ENCODE data around the gene WAC. TPM values are rescaled to one million over a fixed set of nuclear protein-coding genes. Genes with fewer than 3 reads are reported as not detected.

WAC gene
- total RNA-seq, 1 donor from 2014 or later, result 123 TPM

DNA sequence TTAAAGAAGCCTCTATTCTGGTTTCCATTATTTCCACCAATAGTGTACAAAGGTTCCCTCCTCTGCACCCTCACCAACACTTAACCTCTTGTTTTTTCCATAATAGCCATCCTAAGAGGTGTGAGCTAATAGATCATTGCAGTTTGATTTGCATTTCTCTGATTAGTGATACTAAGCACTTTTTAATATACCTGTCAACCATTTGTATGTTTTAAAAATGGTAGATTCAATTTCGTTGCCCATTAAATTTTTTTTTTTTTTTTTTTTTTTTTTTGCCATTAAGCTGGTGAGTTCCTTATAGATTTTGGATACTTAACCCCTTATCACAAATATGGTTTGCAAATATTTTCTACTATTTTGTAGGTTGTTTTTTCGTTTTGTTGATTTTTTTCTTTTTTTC lies 23.2 kb downstream of the WAC start:
- Histone ChIP-seq H3K9ac (ENCODE audit: low read length) (no peak overlapping the region), H3K79me2 (ENCODE audit: insufficient read depth, low read length) (peaks cover 100% of the 10 kb centered on the region), H2AFZ (ENCODE audit: low read depth, low read length) (no peak overlapping the region), H3K9me3 (ENCODE audit: insufficient read depth, low read depth, low read length) (no peaks in the 10 kb centered on the region), H3K27me3 (ENCODE audit: insufficient read depth, low read length) (no peaks in the 10 kb centered on the region), H3K27ac (ENCODE audit: low read depth, low read length) (no peak overlapping the region), H3K36me3 (ENCODE audit: insufficient read depth, low read length) (peaks cover 30% of the 10 kb centered on the region), H4K20me1 (ENCODE audit: insufficient read depth, low read length) (peaks cover 99% of the 10 kb centered on the region), H3K4me3 (ENCODE audit: insufficient read depth, low read depth, low read length) (no peak overlapping the region), H3K4me1 (ENCODE audit: insufficient read depth, low read length) (peaks cover 5% of the 10 kb centered on the region), H3K4me2 (ENCODE audit: low read length) (no peak overlapping the region)
- Mint-ChIP-seq H3K9me3 (ENCODE audit: unreplicated experiment) (no peaks in the 10 kb centered on the region), H3K27ac (ENCODE audit: unreplicated experiment) (no peak overlapping the region), H3K4me1 (ENCODE audit: low read depth, unreplicated experiment) (peaks cover 54% of the 10 kb centered on the region), H3K27me3 (ENCODE audit: low read depth, unreplicated experiment) (no peaks in the 10 kb centered on the region), H3K4me3 (ENCODE audit: unreplicated experiment) (no peak overlapping the region), H3K36me3 (ENCODE audit: low read depth, unreplicated experiment) (peaks cover 21% of the 10 kb centered on the region)
- DNase-seq (ENCODE audit: low read depth) (no peak), FAIRE-seq (no peak)
- TF ChIP-seq, protein P1, sequence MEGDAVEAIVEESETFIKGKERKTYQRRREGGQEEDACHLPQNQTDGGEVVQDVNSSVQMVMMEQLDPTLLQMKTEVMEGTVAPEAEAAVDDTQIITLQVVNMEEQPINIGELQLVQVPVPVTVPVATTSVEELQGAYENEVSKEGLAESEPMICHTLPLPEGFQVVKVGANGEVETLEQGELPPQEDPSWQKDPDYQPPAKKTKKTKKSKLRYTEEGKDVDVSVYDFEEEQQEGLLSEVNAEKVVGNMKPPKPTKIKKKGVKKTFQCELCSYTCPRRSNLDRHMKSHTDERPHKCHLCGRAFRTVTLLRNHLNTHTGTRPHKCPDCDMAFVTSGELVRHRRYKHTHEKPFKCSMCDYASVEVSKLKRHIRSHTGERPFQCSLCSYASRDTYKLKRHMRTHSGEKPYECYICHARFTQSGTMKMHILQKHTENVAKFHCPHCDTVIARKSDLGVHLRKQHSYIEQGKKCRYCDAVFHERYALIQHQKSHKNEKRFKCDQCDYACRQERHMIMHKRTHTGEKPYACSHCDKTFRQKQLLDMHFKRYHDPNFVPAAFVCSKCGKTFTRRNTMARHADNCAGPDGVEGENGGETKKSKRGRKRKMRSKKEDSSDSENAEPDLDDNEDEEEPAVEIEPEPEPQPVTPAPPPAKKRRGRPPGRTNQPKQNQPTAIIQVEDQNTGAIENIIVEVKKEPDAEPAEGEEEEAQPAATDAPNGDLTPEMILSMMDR (IDR thresholded peaks at IDR 0.05; ENCODE audit: insufficient read depth, low read depth, low read length), result no peak
- no peak for TF ChIP-seq EZH2 (IDR thresholded peaks at IDR 0.05; ENCODE audit: insufficient read depth, low read length)

DNA sequence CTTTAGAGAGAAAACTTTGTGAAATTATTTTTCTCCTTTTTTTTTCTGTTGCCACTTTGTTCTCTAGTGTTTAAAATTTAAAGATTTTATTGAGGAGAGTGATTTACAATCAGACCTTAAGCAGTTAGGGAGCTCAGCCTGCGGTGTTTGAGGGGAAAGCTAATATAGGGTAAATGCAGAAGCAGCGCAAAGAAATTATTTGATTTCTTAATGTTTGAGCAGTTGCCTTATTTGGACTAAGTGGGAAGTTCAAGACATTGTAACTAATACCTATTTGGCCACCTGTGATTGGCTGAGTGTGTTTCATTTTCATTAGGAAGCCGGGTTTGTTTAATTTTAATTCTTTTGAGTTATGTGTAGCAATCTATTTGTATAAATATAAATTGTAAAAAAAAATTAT lies 25.3 kb downstream of the WAC start:
- FAIRE-seq, result no peak
- peaks cover 99% of the 10 kb centered on the region for H4K20me1 ChIP-seq (ENCODE audit: insufficient read depth, low read length)

GRCh38 chr10:28558923-28559508 lies 26.1 kb downstream of the WAC start:
- no peaks in the 10 kb centered on the region for H3K9me3 ChIP-seq (ENCODE audit: insufficient read depth, low read depth, low read length)
- H3K4me3 ChIP-seq (ENCODE audit: insufficient read depth, low read depth, low read length), result no peak overlapping the region
- peaks cover 51% of the 10 kb centered on the region for H3K4me1 Mint-ChIP-seq (ENCODE audit: low read depth, unreplicated experiment)
- H3K36me3 Mint-ChIP-seq (ENCODE audit: low read depth, unreplicated experiment), result peaks cover 28% of the 10 kb centered on the region
- H3K4me1 ChIP-seq (ENCODE audit: insufficient read depth, low read length), result peaks cover 5% of the 10 kb centered on the region
- no peak for FAIRE-seq
- H3K79me2 ChIP-seq (ENCODE audit: insufficient read depth, low read length), result peaks cover 100% of the 10 kb centered on the region
- peaks cover 98% of the 10 kb centered on the region for H4K20me1 ChIP-seq (ENCODE audit: insufficient read depth, low read length)
- no peaks in the 10 kb centered on the region for H3K9me3 Mint-ChIP-seq (ENCODE audit: unreplicated experiment)
- peaks cover 27% of the 10 kb centered on the region for H3K36me3 ChIP-seq (ENCODE audit: insufficient read depth, low read length)
- no peak overlapping the region for H3K9ac ChIP-seq (ENCODE audit: low read length)
- no peak overlapping the region for H3K4me3 Mint-ChIP-seq (ENCODE audit: unreplicated experiment)
- no peaks in the 10 kb centered on the region for H3K27me3 Mint-ChIP-seq (ENCODE audit: low read depth, unreplicated experiment)
- no peak for TF ChIP-seq EZH2 (IDR thresholded peaks at IDR 0.05; ENCODE audit: insufficient read depth, low read length)
- TF ChIP-seq, protein P1 (IDR thresholded peaks at IDR 0.05; ENCODE audit: insufficient read depth, low read depth, low read length), result no peak
- no peak for DNase-seq (ENCODE audit: low read depth)
- H3K27ac Mint-ChIP-seq (ENCODE audit: unreplicated experiment), result peak overlapping the region; percentile 59
- no peak overlapping the region for H2AFZ ChIP-seq (ENCODE audit: low read depth, low read length)
- H3K27me3 ChIP-seq (ENCODE audit: insufficient read depth, low read length), result no peaks in the 10 kb centered on the region
- no peak overlapping the region for H3K27ac ChIP-seq (ENCODE audit: low read depth, low read length)
- H3K4me2 ChIP-seq (ENCODE audit: low read length), result peak overlapping the region; percentile 18

More for the DNA sequence above, 25.3 kb downstream of the WAC start:
- H3K4me1 Mint-ChIP-seq (ENCODE audit: low read depth, unreplicated experiment), result peaks cover 51% of the 10 kb centered on the region
- H3K4me3 ChIP-seq (ENCODE audit: insufficient read depth, low read depth, low read length), result no peak overlapping the region
- H3K9me3 Mint-ChIP-seq (ENCODE audit: unreplicated experiment), result no peaks in the 10 kb centered on the region
- H3K9ac ChIP-seq (ENCODE audit: low read length), result no peak overlapping the region
- H3K79me2 ChIP-seq (ENCODE audit: insufficient read depth, low read length), result peaks cover 100% of the 10 kb centered on the region
- no peak for DNase-seq (ENCODE audit: low read depth)
- H2AFZ ChIP-seq (ENCODE audit: low read depth, low read length), result no peak overlapping the region
- H3K4me2 ChIP-seq (ENCODE audit: low read length), result no peak overlapping the region
- H3K27me3 Mint-ChIP-seq (ENCODE audit: low read depth, unreplicated experiment), result no peaks in the 10 kb centered on the region
- TF ChIP-seq EZH2 (IDR thresholded peaks at IDR 0.05; ENCODE audit: insufficient read depth, low read length), result no peak
- TF ChIP-seq, protein P1 (IDR thresholded peaks at IDR 0.05; ENCODE audit: insufficient read depth, low read depth, low read length), result no peak
- no peak overlapping the region for H3K27ac Mint-ChIP-seq (ENCODE audit: unreplicated experiment)
- H3K27me3 ChIP-seq (ENCODE audit: insufficient read depth, low read length), result no peaks in the 10 kb centered on the region
- peaks cover 28% of the 10 kb centered on the region for H3K36me3 Mint-ChIP-seq (ENCODE audit: low read depth, unreplicated experiment)
- H3K27ac ChIP-seq (ENCODE audit: low read depth, low read length), result no peak overlapping the region
- no peaks in the 10 kb centered on the region for H3K9me3 ChIP-seq (ENCODE audit: insufficient read depth, low read depth, low read length)
- peaks cover 5% of the 10 kb centered on the region for H3K4me1 ChIP-seq (ENCODE audit: insufficient read depth, low read length)
- no peak overlapping the region for H3K4me3 Mint-ChIP-seq (ENCODE audit: unreplicated experiment)
- H3K36me3 ChIP-seq (ENCODE audit: insufficient read depth, low read length), result peaks cover 27% of the 10 kb centered on the region

Measured in astrocyte (in vitro differentiated cells and primary cell).